ENCODE data around the gene NOTUM.
A peak's percentile ranks its signal among the peaks of the same experiment; 100 is the strongest.

The NOTUM gene

GRCh38 chr17:81940538-81941483 lies 20.2 kb downstream of the NOTUM start:
- no peak overlapping the region for H3K27ac ChIP-seq
- TF ChIP-seq CTCF (conservative IDR thresholded peaks at IDR 0.05): no peak

GRCh38 chr17:81939881-81940385 lies 21.1 kb downstream of the NOTUM start:
- no peak for TF ChIP-seq CTCF (conservative IDR thresholded peaks at IDR 0.05)
- H3K27ac ChIP-seq: no peak overlapping the region

GRCh38 chr17:81939218-81939617 lies 21.8 kb downstream of the NOTUM start:
- TF ChIP-seq CTCF (conservative IDR thresholded peaks at IDR 0.05): no peak
- no peak overlapping the region for H3K27ac ChIP-seq

- H3K27ac ChIP-seq: peak overlapping the region; percentile 91
- TF ChIP-seq CTCF (conservative IDR thresholded peaks at IDR 0.05): no peak
These were observed 25.3 kb downstream of the NOTUM start for GRCh38 chr17:81935709-81936084.

- H3K27ac ChIP-seq: no peak overlapping the region; the same call in 1 of the 2 replicates
- TF ChIP-seq CTCF (conservative IDR thresholded peaks at IDR 0.05): no peak
These were observed 25.9 kb downstream of the NOTUM start for GRCh38 chr17:81934850-81935708.

- H3K27ac ChIP-seq: no peak overlapping the region
- no peak for TF ChIP-seq CTCF (conservative IDR thresholded peaks at IDR 0.05)
These were observed 26.8 kb downstream of the NOTUM start for GRCh38 chr17:81934098-81934757.

All from VCaP (cell line).